ENCODE measurements around the gene CEP85.

CEP85 gene

DNA sequence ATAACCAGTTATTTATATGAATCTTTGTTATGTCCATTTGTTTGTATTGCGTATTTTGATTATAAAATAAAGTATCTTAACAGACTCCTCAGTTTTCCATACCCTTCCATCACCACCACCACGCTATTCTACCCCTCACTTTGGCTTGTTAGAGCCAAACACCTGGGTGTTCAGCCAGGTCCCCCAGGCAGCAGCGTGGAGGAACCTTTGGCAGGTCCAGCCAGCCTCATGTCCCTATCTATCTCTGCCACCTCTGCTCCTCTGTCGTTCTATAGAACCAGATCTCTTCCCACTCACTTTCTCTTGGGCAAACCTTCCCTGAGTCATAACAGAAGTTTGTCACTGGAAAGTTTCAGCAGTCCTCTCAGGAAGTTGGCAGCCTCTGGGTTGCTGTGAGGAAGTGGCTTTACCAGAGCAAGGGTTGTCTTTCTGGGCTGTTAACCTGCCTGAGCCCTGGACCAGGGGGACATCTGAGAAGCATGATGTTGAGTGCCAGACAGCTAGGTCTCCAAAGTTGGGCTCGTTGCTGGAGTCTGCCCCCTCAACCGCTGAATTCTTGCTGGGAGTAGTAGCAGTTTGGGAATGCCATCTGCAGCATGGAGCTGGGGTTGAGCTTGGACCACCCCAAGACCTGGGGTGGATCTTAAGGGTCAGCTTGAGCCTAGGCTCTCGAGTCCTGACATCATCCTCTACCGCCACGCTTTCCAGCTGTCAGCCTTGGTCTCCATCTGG lies 44.9 kb downstream of the CEP85 start:
- DNase-seq: peak; percentile 49

DNA sequence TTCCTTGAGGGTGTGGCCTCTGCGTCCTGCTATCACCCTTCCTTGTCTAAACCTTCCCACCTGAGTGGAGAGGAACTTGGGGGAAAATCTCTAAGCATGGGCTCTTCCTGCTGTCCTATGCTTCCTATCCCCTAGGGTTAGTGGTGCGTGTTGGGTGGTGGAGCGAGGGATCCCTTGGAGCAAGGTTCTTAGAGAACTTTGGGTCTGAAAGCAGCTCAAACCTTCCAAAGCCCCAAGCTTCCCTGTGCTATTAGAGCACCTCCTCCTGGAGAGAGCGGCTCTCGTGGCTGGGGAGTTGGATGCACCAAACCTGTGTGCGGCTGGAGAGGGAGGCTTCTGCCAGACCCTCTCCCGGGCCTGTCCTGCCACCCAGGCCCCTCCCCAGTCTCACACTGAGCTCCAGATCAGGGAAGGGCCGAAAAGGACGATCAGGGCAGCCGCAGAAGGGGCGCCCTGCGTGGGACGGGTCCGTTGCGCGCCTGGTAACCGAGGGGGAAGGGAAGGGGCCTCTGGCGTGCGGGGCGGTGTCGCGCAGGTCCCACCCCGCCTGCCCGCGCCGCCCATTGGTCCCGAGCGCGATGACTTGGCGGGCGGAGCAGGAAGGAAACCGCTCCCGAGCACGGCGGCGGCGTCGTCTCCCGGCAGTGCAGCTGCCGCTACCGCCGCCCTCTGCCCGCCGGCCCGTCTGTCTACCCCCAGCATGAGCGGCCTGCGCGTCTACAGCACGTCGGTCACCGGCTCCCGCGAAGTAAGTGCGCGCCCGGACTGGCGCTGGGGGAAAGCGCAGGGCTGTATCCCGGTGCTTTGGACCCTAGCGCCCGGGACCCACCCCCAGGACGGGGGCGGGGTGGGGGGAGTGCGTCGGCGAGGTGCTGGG lies 45.7 kb downstream of the CEP85 start, which contains the start of gene SH3BGRL3:
Gene SH3BGRL3, plus strand, starts transcription at position 631 of the 877 bp plus-strand sequence. Its CDS starts 70 bp downstream, at position 701.
- peak; percentile 93 for DNase-seq

DNA sequence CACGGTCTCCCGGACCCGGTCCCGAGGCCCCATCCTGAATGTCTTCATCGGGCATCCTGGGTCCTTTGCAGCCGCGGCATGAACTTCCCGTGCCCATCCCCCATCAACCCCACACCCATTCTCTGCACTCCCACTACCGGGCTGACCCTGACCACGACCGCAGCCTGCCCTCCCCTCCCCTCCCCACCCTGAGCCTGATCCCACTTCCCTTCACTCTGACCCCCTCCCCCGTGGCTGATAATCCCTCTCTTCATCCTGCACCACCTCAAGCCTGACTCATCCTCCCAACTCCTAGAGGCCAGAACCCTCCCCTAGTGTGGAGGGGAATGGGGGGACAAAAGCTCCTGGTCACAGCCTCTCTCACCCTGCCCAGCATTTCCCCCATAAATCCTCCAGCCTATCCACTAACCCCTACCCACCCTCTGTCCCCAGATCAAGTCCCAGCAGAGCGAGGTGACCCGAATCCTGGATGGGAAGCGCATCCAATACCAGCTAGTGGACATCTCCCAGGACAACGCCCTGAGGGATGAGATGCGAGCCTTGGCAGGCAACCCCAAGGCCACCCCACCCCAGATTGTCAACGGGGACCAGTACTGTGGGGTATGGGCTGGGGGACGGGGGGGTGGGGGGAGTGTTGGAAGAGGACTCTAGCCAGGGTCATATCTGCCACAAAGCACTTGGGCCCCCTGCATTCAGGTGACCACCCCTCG lies 46.5 kb downstream of the CEP85 start:
- peak; percentile 83 for DNase-seq

GRCh38 chr1:26281091-26281958 lies 47.3 kb downstream of the CEP85 start:
- DNase-seq: peak; percentile 43

DNA sequence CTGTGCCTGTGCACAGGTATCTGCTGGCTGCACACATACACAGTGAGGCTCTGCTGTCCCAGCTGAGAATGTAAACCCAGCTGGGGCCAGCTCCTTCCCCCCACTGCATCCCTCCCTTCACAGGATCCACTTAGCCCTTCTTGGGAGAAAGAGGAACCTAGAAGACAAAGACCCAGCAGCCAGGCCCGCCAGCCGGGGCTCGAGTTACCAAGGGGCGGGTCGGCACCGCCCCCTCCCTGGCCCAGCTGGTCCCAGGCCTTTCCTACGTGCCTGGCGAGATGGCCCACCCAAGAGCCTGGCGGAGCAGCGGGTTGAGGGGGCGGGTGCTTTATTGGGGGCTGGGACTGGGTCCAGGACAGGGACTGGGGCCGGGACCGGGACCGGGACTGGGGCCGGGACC lies 48.0 kb downstream of the CEP85 start:
- DNase-seq: peak; percentile 80

- DNase-seq: no peak
Measured at GRCh38 chr1:26282401-26282918, 48.5 kb downstream of the CEP85 start.

- DNase-seq: peak; percentile 21
Measured at GRCh38 chr1:26283279-26283853, 49.4 kb downstream of the CEP85 start.

DNA sequence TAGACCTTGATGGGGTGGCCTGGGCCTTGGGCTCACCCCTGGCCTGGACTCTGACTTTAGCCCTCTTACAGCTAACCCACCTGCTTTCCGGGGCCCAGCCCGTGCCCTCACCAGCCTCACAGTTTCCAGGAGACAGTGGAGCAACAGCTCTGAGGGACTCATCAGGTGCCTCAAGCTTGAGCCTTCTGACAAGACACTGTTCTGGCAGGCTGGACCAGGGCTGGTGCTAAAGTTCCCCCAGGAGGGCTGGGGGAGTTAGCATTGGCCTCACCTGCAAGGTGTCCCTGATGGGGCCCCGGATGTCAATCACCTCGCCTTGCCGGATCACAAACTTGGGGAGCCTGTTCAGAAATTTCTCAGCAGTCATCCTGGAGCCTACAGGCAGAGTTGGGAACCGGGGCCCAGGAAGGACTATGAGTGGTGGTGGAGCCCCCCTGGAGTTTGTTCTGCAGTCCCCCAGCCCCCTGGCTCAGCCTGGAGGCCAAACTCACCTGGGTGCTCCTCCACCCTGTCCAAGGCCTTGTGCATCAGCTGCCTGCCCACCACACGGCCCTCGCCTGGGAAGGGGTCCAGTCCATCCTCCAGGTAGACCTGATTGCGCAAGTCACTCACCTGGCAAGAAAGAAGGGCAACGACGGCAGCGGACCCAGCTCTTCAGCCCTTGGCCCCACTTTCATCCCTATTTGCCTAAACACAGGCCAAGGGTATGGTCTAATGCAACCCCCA lies 50.0 kb downstream of the CEP85 start:
- no peak for DNase-seq

GRCh38 chr1:26284597-26285347 lies 50.8 kb downstream of the CEP85 start:
- DNase-seq: peak; percentile 97

DNA sequence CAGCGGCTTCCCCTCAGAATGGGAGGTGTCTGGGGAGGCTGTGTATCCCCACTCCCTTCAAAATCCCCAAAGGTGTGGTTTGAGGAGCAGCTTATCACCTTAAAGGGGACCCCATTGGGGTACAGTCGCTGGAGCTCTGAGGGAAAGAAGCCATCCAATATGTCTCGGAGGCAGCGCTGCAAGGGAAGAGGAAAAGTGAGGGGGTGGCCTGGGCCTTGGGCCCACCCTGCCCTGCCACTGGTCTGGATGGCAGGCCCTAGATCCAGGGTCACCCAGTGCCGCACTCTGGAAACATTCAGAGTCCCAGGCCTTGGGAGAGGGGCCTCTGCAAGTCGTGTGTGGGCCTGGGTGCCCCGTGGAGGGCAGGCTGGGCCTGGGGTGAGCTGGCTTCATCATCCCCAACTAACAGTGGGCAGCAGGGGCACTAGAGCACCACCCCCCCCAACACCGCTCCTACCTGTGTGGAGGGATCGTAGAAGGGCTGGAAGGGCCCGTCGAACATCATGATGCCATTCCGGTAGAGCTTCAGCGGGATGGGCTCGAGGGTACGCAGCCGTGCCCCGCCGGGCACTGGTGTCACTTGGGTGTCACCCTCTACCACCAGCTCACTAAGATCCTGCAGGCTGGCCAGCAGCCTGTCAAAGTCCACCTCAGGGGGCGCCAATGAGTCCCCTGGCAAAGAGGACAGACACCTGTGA lies 51.5 kb downstream of the CEP85 start:
- DNase-seq: peak; percentile 50

DNA sequence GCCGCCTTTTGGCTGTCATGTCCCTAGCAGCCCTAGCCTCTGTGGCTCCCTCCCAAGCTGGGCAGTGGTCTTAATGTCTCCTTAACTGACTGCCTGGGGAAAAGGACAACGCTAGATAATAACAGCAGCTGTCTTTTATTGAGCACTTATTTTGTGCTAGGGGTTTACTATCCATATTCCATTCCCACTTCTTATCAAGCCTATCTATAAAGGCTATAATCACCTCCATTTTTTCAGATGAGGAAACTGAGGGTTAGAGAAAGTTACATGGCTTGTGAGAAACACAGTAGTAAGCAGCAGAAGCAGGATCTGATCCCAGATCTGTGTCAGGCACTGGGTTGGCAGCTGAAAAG lies 52.0 kb downstream of the CEP85 start:
- DNase-seq: no peak

GRCh38 chr1:26287033-26287711 lies 53.2 kb downstream of the CEP85 start:
- DNase-seq: peak; percentile 72

- DNase-seq: no peak
Measured at GRCh38 chr1:26287811-26288210, 53.8 kb downstream of the CEP85 start.

DNA sequence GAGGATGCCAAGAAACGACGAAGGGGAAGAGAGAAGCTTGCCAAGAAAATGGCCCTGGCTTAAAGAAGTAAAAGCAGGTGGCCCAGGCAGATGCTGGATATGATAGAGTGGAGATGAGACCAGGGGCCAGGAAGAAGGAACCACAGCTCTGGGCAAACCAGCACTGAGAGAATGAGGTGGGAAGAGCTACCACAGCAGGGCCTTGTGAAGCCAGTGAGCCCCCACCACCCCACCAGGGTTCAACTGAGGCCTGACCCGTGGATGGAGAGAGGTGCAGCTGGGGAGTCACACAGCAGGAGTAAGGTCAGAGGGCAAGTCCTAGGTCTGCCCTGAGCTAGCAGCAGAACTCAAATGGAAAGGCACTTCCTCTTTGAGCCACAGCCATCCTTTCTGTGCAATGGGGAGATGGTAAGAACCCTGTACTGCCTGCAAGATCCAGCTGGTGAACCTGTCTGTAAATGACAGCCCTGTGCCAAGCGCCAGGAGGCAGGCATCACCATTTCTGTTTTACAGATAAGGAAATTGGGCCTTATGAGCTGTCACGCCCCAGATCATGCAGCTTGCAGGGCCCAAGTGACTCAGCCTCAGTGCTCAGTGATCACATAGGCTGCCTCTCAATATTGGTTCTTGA lies 54.4 kb downstream of the CEP85 start:
- peak; percentile 56 for DNase-seq

GRCh38 chr1:26289158-26290059 lies 55.4 kb downstream of the CEP85 start:
- DNase-seq: no peak

DNA sequence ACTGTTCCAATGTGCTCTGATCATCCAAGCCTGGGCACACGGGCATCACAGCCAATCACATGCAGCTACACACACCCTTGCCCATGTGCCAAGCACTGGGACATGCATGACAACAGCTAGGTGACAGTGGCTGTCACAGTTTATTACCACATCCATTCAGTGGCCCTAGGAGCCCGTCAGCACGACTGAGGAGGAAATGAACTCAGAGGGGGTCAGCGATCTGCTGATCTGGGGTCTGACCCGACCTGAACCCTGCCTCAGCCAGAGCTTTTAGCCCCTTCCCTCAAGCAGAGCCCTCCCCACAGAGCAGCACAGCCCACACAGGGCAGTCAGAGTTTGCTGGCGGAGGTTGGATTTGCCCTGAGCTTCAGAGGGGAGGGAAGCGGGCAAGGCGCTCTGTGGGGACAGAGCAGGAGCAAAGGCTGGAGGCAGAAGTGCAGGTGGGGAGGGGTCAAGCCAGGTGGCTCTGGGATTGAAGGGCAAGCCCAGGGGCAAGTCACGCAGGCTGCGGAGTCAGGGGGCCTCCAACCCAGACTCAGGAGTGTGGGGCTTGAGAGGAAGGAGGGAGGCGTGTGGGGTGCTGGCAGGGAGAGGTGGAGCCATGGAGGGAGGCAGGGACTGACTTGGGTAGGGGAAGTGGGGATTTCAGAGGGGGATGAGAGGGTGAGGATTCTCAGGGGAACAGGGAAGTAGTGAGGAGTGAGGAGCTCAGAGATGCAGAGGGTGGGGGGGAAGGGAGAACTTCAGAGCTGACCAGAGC lies 56.3 kb downstream of the CEP85 start:
- DNase-seq: no peak

DNA sequence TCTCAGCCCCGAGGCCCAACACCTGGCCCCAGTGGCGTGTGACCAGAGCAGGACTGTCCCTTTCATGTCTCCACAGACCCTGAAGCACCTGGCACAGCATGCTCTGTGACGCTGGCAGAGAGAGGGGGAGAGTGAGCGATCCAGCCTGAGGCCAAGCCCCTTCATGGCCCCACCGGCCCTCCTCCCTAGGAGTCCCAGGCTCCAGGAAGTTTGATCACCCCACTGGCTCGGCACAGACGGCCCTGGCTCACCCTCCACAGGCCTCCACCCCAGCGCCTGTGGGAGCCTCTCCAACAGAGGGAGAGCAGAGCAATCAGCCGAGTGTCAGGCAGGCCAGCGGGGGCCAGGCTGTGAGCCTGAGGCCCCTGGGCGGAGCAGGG lies 56.9 kb downstream of the CEP85 start:
- DNase-seq: no peak
